BLaER1 treated with 17β-estradiol and CSF1 and Interleukin-3, amounts not matched to agents 10 nM and 100 nM (cell line): ENCODE results near the gene SNX27.

Experiments used
- H3K27ac ChIP-seq, 11 experiments: shearing (Covaris generic); formaldehyde crosslinking; 2 replicates each; pipeline ENCODE4 v1.8.1; 2022
- H3K27me3 ChIP-seq, 11 experiments: shearing (Covaris generic); formaldehyde crosslinking; 2 replicates each; pipeline ENCODE4 v1.8.1; 2022
- H3K36me3 ChIP-seq, 11 experiments: shearing (Covaris generic); formaldehyde crosslinking; 2 replicates each; pipeline ENCODE4 v1.8.1; 2022
- H3K4me1 ChIP-seq, 10 experiments: shearing (Covaris generic); formaldehyde crosslinking; 2 replicates each; pipeline ENCODE4 v1.8.1; 2022
- H3K4me2 ChIP-seq, 11 experiments: shearing (Covaris generic); formaldehyde crosslinking; 2 replicates each; pipeline ENCODE4 v1.8.1; 2022
- H3K4me3 ChIP-seq, 10 experiments: shearing (Covaris generic); formaldehyde crosslinking; 2 replicates each; pipeline ENCODE4 v1.8.1; 2022
- H3K9ac ChIP-seq, 11 experiments: shearing (Covaris generic); formaldehyde crosslinking; 2 replicates each; pipeline ENCODE4 v1.8.1; 2022
- H3K9me3 ChIP-seq, 11 experiments: shearing (Covaris generic); formaldehyde crosslinking; replicated peaks in 1 of 11; 2 replicates each; pipeline ENCODE4 v1.8.1; 2022
- H4K20me1 ChIP-seq, 11 experiments: shearing (Covaris generic); formaldehyde crosslinking; 2 replicates each; pipeline ENCODE4 v1.8.1; 2022
- Cebpa-rat ChIP-seq, 11 experiments: shearing (Covaris generic); IDR thresholded peaks; 2 replicates each; pipeline ENCODE4 v1.8.1; 2022

Gene SNX27

GRCh38 chr1:151611832-151612500 is at the start of gene SNX27:
Gene SNX27 (plus strand): TSS chr1:151612050. CDS start chr1:151612202, 152 bp downstream.
- Histone ChIP-seq H3K4me3 (peak within 1 kb of the TSS; percentile 85 to 97 (median 90)), H3K27me3 (no peaks in the 10 kb centered on the region), H3K9ac (peak within 1 kb of the TSS; percentile 93 to 98 (median 97)), H4K20me1 (peaks cover 3 to 38% (median 26%) of the 10 kb centered on the region in 11 experiments; a peak in 13 of 22 replicates), H3K4me1 (peaks cover 23 to 85% (median 41%) of the 10 kb centered on the region in 10 experiments), H3K9me3 (no peaks in the 10 kb centered on the region), H3K4me2 (peak within 1 kb of the TSS; percentile 84 to 98 (median 91)), H3K27ac (peak within 1 kb of the TSS; percentile 94 to 99 (median 97)), H3K36me3 (peaks cover 4 to 31% (median 11%) of the 10 kb centered on the region in 11 experiments; a peak in 13 of 22 replicates)
- no peak for TF ChIP-seq Cebpa-rat (IDR thresholded peaks at IDR 0.05)

DNA sequence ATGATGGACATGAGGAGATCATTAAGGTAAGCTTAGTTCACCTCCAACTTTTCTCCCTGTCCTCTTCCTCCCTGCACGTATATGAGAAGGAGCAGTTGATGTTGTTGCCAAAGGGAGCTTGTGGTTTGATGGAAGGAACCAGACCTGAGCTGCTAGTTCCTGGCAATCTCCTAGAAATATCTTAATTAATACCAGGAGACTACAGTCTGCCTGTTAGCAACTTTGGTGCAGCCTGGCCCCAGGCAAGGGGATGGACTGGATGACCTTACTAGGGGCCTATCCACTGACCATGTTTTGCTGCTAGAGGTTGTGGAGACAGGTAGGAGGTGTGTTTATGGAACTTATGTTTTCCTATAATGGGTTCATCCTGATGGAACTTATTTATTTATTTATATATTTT is 49.2 kb upstream of the SNX27 start:
- no peaks in the 10 kb centered on the region for H3K9me3 ChIP-seq
- no peak for TF ChIP-seq Cebpa-rat (IDR thresholded peaks at IDR 0.05)
- no peaks in the 10 kb centered on the region for H3K27me3 ChIP-seq
- no peak overlapping the region for H3K27ac ChIP-seq
- H3K4me2 ChIP-seq: no peak overlapping the region
- H3K9ac ChIP-seq: no peak overlapping the region
- H3K4me1 ChIP-seq: peaks cover 0 to 13% (median 3%) of the 10 kb centered on the region in 10 experiments; a peak in 8 of 20 replicates
- no peaks in the 10 kb centered on the region for H3K36me3 ChIP-seq
- no peaks in the 10 kb centered on the region for H4K20me1 ChIP-seq
- H3K4me3 ChIP-seq: no peak overlapping the region

DNA sequence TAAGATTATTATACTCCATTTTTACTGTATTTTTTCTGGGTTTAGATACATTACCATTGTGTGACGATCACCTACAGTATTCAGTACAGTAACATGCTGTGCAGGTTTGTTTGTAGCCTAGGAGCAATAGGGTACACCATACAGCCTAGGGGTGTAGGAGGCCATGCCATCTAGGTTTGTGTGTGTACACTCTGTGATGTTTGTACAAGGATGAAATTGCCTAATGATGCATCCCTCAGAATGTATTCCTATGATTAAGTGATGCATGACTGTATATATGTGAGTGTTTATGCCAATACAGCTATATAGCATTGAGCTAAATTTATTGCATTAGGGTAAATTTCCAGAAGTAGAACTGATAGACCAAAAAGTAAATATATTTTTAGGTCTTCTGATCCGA is 48.5 kb upstream of the SNX27 start:
- Histone ChIP-seq H3K27me3 (no peaks in the 10 kb centered on the region), H3K27ac (no peak overlapping the region)

GRCh38 chr1:151565502-151566189 is 46.2 kb upstream of the SNX27 start:
- Histone ChIP-seq H3K4me2 (no peak overlapping the region), H3K9me3 (no peaks in the 10 kb centered on the region), H3K4me1 (peaks cover 0 to 11% (median 0%) of the 10 kb centered on the region in 10 experiments; a peak in 2 of 20 replicates), H3K36me3 (no peaks in the 10 kb centered on the region), H4K20me1 (no peaks in the 10 kb centered on the region), H3K4me3 (no peak overlapping the region), H3K27me3 (no peaks in the 10 kb centered on the region), H3K27ac (no peak overlapping the region), H3K9ac (no peak overlapping the region)
- no peak for TF ChIP-seq Cebpa-rat (IDR thresholded peaks at IDR 0.05)

More for the DNA sequence above, 48.5 kb upstream of the SNX27 start:
- Histone ChIP-seq H3K36me3 (no peaks in the 10 kb centered on the region), H3K4me3 (no peak overlapping the region), H3K4me1 (peaks cover 0 to 11% (median 3%) of the 10 kb centered on the region in 10 experiments; a peak in 8 of 20 replicates), H3K9me3 (no peaks in the 10 kb centered on the region), H3K4me2 (no peak overlapping the region), H3K9ac (no peak overlapping the region), H4K20me1 (no peaks in the 10 kb centered on the region)
- no peak for TF ChIP-seq Cebpa-rat (IDR thresholded peaks at IDR 0.05)

- peaks cover 0 to 11% (median 0%) of the 10 kb centered on the region in 10 experiments; a peak in 2 of 20 replicates for H3K4me1 ChIP-seq
- H3K27me3 ChIP-seq: no peaks in the 10 kb centered on the region
- no peak overlapping the region for H3K9ac ChIP-seq
- no peaks in the 10 kb centered on the region for H3K9me3 ChIP-seq
- TF ChIP-seq Cebpa-rat (IDR thresholded peaks at IDR 0.05): no peak
- H3K4me2 ChIP-seq: no peak overlapping the region
- H3K27ac ChIP-seq: no peak overlapping the region
- H3K4me3 ChIP-seq: no peak overlapping the region
- H3K36me3 ChIP-seq: no peaks in the 10 kb centered on the region
- H4K20me1 ChIP-seq: no peaks in the 10 kb centered on the region; a peak in 1 of 22 replicates
Observed at GRCh38 chr1:151568626-151569088, 43.2 kb upstream of the SNX27 start.

DNA sequence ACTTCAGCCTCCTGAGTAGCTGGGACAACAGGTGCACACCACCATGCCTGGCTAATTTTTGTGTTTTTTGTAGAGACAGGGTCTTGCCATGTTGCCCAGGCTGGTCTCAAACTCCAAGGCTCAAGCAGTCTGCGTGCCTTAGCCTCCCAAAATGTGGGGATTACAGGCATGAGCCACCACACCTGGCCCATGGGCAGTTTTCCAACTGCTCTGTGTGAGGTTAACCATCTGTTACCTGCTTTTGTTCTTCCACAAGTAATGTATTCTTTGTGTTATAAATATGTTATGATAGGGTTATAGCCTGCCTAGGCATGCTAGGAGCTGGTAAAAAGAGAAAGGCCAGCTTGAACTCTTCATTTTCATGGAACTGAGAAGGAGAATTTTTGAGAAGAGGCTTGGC is 41.0 kb upstream of the SNX27 start:
- Histone ChIP-seq H4K20me1 (no peaks in the 10 kb centered on the region; a peak in 1 of 22 replicates), H3K4me1 (peaks cover 0 to 24% (median 7%) of the 10 kb centered on the region in 10 experiments; a peak in 9 of 20 replicates)

DNA sequence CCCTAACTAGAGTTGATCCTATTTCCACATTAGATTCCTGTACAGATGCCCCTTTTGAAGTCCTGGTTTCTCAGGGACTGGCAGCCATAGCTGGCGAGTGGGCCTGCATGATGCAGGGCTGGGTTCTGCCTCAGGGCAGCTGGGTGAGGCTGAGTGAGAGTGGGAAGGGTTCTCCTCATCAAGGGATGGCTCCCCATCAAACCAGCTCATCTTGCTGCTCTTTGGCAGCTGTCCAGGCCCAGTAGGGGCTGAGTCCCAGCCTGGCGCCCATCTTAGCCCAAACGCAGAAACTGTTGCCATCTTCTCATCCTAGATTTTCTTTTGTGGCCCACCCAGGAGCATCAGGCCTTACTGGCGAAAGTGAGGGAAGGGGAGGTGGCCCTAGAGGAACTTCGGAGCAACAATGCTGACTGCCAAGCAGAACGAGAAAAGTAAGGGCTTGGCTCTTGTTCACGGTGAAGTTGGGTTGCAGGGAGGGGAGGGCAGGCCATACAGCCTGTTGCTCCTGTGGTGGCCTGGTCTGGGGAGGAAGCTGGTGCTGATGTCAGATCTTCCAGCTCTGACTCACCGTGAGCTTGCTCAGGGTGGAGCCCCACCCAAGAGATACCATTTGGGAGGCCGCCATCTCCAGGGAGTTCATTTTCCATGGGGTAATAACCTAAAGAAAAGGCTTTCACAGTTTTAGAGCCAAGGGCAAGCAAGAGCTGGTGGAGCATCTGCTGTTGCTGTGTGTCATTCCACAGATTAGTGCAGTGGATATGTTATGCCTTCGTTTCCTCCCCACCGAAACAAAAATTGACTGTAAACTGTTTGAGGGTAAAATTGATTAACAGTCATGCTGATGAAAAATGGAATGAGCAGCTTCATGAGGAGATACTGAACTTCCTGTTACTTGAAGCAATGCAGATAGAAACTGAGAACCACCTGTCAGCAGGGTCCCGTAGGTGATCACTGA is 37.0 kb upstream of the SNX27 start:
- Histone ChIP-seq H3K4me1 (peaks cover 0 to 19% (median 7%) of the 10 kb centered on the region in 10 experiments; a peak in 9 of 20 replicates), H3K4me3 (no peak overlapping the region), H3K4me2 (peak overlapping the region in 7 of 11 experiments; percentile 1 to 71 (median 42); a peak in 11 of 22 replicates), H3K9ac (no peak overlapping the region), H4K20me1 (no peaks in the 10 kb centered on the region; a peak in 1 of 22 replicates), H3K9me3 (no peaks in the 10 kb centered on the region), H3K27me3 (no peaks in the 10 kb centered on the region), H3K36me3 (no peaks in the 10 kb centered on the region; a peak in 1 of 22 replicates), H3K27ac (peak overlapping the region in 2 of 11 experiments; percentile 46 to 58; a peak in 4 of 22 replicates)
- no peak for TF ChIP-seq Cebpa-rat (IDR thresholded peaks at IDR 0.05)

More for the DNA sequence above, 41.0 kb upstream of the SNX27 start:
- Histone ChIP-seq H3K9ac (no peak overlapping the region), H3K27me3 (no peaks in the 10 kb centered on the region), H3K9me3 (no peaks in the 10 kb centered on the region), H3K27ac (no peak overlapping the region), H3K4me3 (no peak overlapping the region), H3K36me3 (no peaks in the 10 kb centered on the region; a peak in 1 of 22 replicates), H3K4me2 (no peak overlapping the region)
- no peak for TF ChIP-seq Cebpa-rat (IDR thresholded peaks at IDR 0.05)

GRCh38 chr1:151577173-151577572 is 34.7 kb upstream of the SNX27 start:
- H3K4me3 ChIP-seq: no peak overlapping the region
- no peaks in the 10 kb centered on the region for H4K20me1 ChIP-seq
- TF ChIP-seq Cebpa-rat (IDR thresholded peaks at IDR 0.05): no peak
- H3K9ac ChIP-seq: no peak overlapping the region
- H3K9me3 ChIP-seq: no peaks in the 10 kb centered on the region
- no peaks in the 10 kb centered on the region for H3K27me3 ChIP-seq
- H3K4me2 ChIP-seq: no peak overlapping the region
- no peak overlapping the region for H3K27ac ChIP-seq
- H3K4me1 ChIP-seq: peaks cover 0 to 15% (median 7%) of the 10 kb centered on the region in 10 experiments; a peak in 9 of 20 replicates
- no peaks in the 10 kb centered on the region; a peak in 1 of 22 replicates for H3K36me3 ChIP-seq
